ENCODE measurements around the gene SORCS2.

SORCS2 gene

GRCh38 chr4:7428261-7429068, 236.1 kb downstream of the SORCS2 start:
- TF ChIP-seq, protein P1, sequence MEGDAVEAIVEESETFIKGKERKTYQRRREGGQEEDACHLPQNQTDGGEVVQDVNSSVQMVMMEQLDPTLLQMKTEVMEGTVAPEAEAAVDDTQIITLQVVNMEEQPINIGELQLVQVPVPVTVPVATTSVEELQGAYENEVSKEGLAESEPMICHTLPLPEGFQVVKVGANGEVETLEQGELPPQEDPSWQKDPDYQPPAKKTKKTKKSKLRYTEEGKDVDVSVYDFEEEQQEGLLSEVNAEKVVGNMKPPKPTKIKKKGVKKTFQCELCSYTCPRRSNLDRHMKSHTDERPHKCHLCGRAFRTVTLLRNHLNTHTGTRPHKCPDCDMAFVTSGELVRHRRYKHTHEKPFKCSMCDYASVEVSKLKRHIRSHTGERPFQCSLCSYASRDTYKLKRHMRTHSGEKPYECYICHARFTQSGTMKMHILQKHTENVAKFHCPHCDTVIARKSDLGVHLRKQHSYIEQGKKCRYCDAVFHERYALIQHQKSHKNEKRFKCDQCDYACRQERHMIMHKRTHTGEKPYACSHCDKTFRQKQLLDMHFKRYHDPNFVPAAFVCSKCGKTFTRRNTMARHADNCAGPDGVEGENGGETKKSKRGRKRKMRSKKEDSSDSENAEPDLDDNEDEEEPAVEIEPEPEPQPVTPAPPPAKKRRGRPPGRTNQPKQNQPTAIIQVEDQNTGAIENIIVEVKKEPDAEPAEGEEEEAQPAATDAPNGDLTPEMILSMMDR (IDR thresholded peaks at IDR 0.05; ENCODE audit: low read depth, low read length) = no peak
- no peak overlapping the region for H3K4me3 ChIP-seq (replicated peaks in 1 of 2; ENCODE audit: low read depth in 2 of 2, low read length in 2 of 2)
- DNase-seq (ENCODE audit: low read depth in 2 of 2) = no peak

- no peak overlapping the region for H3K4me3 ChIP-seq (replicated peaks in 1 of 2; ENCODE audit: low read depth in 2 of 2, low read length in 2 of 2)
- DNase-seq (ENCODE audit: low read depth in 2 of 2) = no peak
- TF ChIP-seq, protein P1 (IDR thresholded peaks at IDR 0.05; ENCODE audit: low read depth, low read length) = no peak
Measured at GRCh38 chr4:7429069-7429416, 236.7 kb downstream of the SORCS2 start.

DNA sequence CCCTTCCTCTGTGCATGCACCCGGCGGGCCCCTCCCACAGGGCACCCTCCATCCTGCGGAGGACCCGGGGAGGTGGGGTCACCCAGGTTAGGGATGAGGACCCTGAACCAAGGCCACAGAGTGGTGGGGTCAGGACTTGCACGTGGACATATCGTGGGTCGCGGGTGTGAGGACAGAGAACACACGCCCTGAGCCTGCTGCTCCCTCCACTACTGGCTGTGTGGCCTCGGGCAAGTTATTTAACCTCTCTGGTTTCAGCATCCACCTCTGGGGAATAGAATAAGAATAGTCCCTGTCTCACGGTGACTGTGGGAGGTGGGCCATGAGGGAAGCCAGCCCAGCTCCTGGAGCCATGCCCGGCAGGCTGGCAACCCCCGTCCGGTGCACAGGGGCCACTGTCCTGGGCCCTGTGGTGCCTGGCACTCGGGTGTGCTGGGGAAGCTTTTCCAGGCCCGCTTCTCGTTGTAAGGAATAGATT, 237.3 kb downstream of the SORCS2 start:
- H3K4me3 ChIP-seq (replicated peaks in 1 of 2; ENCODE audit: low read depth in 2 of 2, low read length in 2 of 2) = no peak overlapping the region
- TF ChIP-seq, protein P1 (IDR thresholded peaks at IDR 0.05; ENCODE audit: low read depth, low read length) = no peak
- no peak for DNase-seq (ENCODE audit: low read depth in 2 of 2)

DNA sequence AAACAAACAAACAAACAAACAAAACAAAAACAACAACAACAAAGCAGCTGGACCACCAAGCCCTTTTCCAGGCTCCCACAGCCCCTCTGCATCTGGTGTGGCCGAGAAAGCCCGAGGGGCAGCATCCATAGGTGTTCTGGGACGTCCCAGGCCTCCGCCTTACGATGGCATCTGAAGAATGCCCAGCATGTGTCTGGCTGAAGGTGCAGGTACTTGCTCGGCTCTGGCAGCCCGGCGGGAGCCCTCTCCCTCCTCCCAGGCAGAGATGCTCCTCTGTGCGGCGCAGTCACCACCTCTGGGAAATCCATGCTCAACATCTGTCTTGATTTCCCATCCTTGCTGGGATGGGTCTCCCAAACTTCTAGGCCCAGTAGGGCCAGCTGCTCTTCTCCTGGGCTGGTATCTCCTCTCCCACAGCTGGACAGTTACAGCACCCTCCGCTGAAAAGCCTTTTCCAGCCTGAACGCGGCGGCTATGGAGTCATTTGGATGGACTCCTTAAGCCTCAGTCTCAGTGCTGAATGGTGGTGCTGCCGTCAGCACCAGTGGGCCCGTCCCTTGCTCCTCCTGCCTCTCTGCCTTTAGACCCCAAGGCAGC, 238.1 kb downstream of the SORCS2 start:
- TF ChIP-seq, protein P1 (IDR thresholded peaks at IDR 0.05; ENCODE audit: low read depth, low read length) = no peak
- no peak overlapping the region for H3K4me3 ChIP-seq (replicated peaks in 1 of 2; ENCODE audit: low read depth in 2 of 2, low read length in 2 of 2)
- no peak for DNase-seq (ENCODE audit: low read depth in 2 of 2)

- TF ChIP-seq, protein P1 (IDR thresholded peaks at IDR 0.05; ENCODE audit: low read depth, low read length) = no peak
Measured at GRCh38 chr4:7430965-7431695, 238.8 kb downstream of the SORCS2 start.

GRCh38 chr4:7431696-7432530, 239.6 kb downstream of the SORCS2 start:
- TF ChIP-seq, protein P1 (IDR thresholded peaks at IDR 0.05; ENCODE audit: low read depth, low read length) = no peak
- H3K4me3 ChIP-seq (replicated peaks in 1 of 2; ENCODE audit: low read depth in 2 of 2, low read length in 2 of 2) = no peak overlapping the region
- DNase-seq (ENCODE audit: low read depth in 2 of 2) = no peak

More at GRCh38 chr4:7430965-7431695, 238.8 kb downstream of the SORCS2 start:
- no peak for DNase-seq (ENCODE audit: low read depth in 2 of 2)
- no peak overlapping the region for H3K4me3 ChIP-seq (replicated peaks in 1 of 2; ENCODE audit: low read depth in 2 of 2, low read length in 2 of 2)
